Measurements from ENCODE around the gene PGLYRP4.

Gene PGLYRP4

GRCh38 chr1:153348511-153349362 is at the start of gene PGLYRP4:
TSS of gene PGLYRP4 (minus strand) at chr1:153348841. CDS start at chr1:153347932, 909 bp downstream.
- no peak for DNase-seq

- DNase-seq: no peak
Measured at GRCh38 chr1:153397924-153398651, 49.4 kb upstream of the PGLYRP4 start.

- no peak for DNase-seq
Measured at GRCh38 chr1:153397051-153397923, 48.6 kb upstream of the PGLYRP4 start.

GRCh38 chr1:153396461-153396860 is 47.8 kb upstream of the PGLYRP4 start:
- DNase-seq: no peak

GRCh38 chr1:153395776-153396175 is 47.1 kb upstream of the PGLYRP4 start:
- DNase-seq: no peak

- no peak for DNase-seq
Measured at GRCh38 chr1:153395136-153395685, 46.6 kb upstream of the PGLYRP4 start.

GRCh38 chr1:153394391-153394790 is 45.8 kb upstream of the PGLYRP4 start:
- no peak for DNase-seq

- DNase-seq: no peak
Measured at GRCh38 chr1:153393926-153394325, 45.3 kb upstream of the PGLYRP4 start.

- DNase-seq: no peak
Measured at GRCh38 chr1:153392822-153393221, 44.2 kb upstream of the PGLYRP4 start.

GRCh38 chr1:153392258-153392657 is 43.6 kb upstream of the PGLYRP4 start:
- no peak for DNase-seq

- DNase-seq: peak in 1 of 2 experiments; percentile 23
Measured at GRCh38 chr1:153390938-153391710, 42.5 kb upstream of the PGLYRP4 start, which contains the start of gene S100A8. TSS of gene S100A8 (minus strand) at chr1:153391073. CDS start at chr1:153390535, 538 bp downstream.

- DNase-seq: no peak
Measured at GRCh38 chr1:153389973-153390879, 41.6 kb upstream of the PGLYRP4 start.

- no peak for DNase-seq
Measured at GRCh38 chr1:153389401-153389800, 40.8 kb upstream of the PGLYRP4 start.

- DNase-seq: no peak
Measured at GRCh38 chr1:153387785-153388184, 39.1 kb upstream of the PGLYRP4 start.

GRCh38 chr1:153387001-153387400 is 38.4 kb upstream of the PGLYRP4 start:
- no peak for DNase-seq

GRCh38 chr1:153386500-153386901 is 37.9 kb upstream of the PGLYRP4 start:
- no peak for DNase-seq

GRCh38 chr1:153384958-153385580 is 36.4 kb upstream of the PGLYRP4 start:
- DNase-seq: no peak

- no peak for DNase-seq
Measured at GRCh38 chr1:153380711-153381110, 32.1 kb upstream of the PGLYRP4 start.

GRCh38 chr1:153379591-153379990 is 30.9 kb upstream of the PGLYRP4 start:
- no peak for DNase-seq

- DNase-seq: no peak
Measured at GRCh38 chr1:153375511-153375910, 26.9 kb upstream of the PGLYRP4 start, which contains the start of gene S100A12. TSS of gene S100A12 (minus strand) at chr1:153375621. CDS start at chr1:153374592, 1,029 bp downstream.
